SK-N-MC (cell line): Measurements from ENCODE around the gene TIGD3.
A peak's percentile ranks its signal among the peaks of the same experiment; 100 is the strongest.
"Not testable (repeated sequence)": the region's sequence is repeated elsewhere in the genome, so short reads cannot be mapped to it uniquely, and the experiment has no call there.

Experiments
- DNase-seq: peaks from one replicate; pipeline ENCODE4 v3.0.0-alpha.2; 2011; ENCODE audit warnings: low read depth, low spot score
- H3K27ac ChIP-seq: fragments of 200-600 bp; sonication (generic); 2 replicates; pipeline ENCODE4 v1.5.1; 2016; ENCODE audit warnings: mixed run types
- H3K36me3 ChIP-seq: fragments of 200-600 bp; sonication (generic); 2 replicates; pipeline ENCODE4 v1.6.1; 2017; ENCODE audit warnings: antibody characterized with exemption, low read length, mixed read lengths; ENCODE audit not compliant: insufficient read depth
- H3K4me3 ChIP-seq: fragments of 200-600 bp; sonication (generic); 2 replicates; pipeline ENCODE4 v1.5.1; 2016
- H3K9ac ChIP-seq: fragments of 200-600 bp; sonication (generic); 2 replicates; pipeline ENCODE4 v1.8.0; 2017; ENCODE audit warnings: mixed run types, mixed read lengths; ENCODE audit not compliant: insufficient read length
- H3K9me3 ChIP-seq: fragments of 200-600 bp; sonication (generic); 2 replicates; pipeline ENCODE4 v1.6.1; 2017; ENCODE audit warnings: low read depth, mild to moderate bottlenecking, antibody characterized with exemption, low read length, moderate library complexity, mixed read lengths
- EZH2 ChIP-seq: fragments of 200-600 bp; sonication (generic); IDR thresholded peaks from one replicate; pipeline ENCODE4 v1.6.1; 2017; ENCODE audit warnings: antibody characterized with exemption
- FOXP2 ChIP-seq: optimal IDR thresholded peaks from 2 replicates; pipeline ENCODE3; 2011; ENCODE audit warnings: mild to moderate bottlenecking, moderate library complexity; ENCODE audit not compliant: insufficient read depth; ENCODE audit errors: extremely low read length, control extremely low read depth
- POLR2AphosphoS5 ChIP-seq: IDR thresholded peaks from 2 replicates; pipeline ENCODE4 v1.6.1; 2012; ENCODE audit warnings: mild to moderate bottlenecking, low read depth, low read length, borderline replicate concordance

TIGD3 gene

DNA sequence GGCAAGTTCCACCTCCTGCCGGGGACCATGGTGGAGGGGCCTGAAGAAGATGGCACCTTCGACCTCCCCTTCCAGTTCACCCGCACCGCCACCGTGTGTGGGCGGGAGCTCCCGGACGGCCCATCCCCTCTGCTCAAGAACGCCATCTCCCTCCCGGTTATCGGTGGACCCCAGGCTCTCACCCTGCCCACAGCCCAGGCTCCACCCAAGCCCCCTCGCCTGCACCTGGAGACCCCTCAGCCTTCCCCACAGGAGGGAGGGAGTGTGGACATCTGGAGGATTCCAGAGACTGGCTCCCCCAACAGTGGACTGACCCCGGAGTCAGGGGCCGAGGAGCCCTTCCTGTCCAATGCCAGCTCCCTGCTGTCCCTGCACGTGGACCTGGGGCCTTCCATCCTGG, 33.5 kb upstream of the TIGD3 start:
- TF ChIP-seq EZH2, result no peak
- no peak for TF ChIP-seq POLR2AphosphoS5
- TF ChIP-seq FOXP2, result no peak
- Histone ChIP-seq H3K4me3 (no peak overlapping the region), H3K9ac (no peak overlapping the region), H3K36me3 (no peaks in the 10 kb centered on the region), H3K9me3 (no peaks in the 10 kb centered on the region), H3K27ac (no peak overlapping the region)
- no peak for DNase-seq

DNA sequence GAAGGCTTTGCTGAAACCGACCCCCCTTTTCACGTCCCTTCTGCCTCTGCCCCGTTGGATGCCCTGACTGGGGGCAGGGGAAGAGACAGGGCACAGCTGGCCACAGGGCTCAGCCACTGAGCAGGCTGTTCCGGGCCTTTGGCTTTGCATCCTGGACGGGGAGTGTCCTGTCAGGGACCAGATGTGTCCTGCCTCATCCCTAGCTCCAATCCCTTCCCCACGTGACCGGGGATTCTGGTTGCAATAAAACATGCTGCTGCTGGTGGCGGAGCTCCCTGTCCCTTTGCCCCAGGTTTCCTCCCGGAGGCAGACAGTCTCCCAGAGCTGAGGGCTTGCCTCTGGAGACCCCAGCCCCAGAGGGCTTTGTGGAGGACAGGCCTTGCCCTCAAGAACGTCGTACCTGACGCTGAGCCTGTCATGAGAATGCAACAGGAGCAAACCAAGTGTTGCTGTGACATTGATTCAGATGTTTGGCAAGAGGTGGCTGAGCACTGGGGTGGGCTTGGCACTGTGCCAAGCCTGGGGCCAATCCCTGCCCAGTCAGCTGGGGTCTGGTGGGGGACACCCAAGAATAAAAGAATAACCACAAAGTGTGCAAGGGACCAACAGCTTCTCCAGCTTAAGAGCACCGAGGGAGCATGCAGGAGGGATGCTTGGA, 32.6 kb upstream of the TIGD3 start:
- TF ChIP-seq FOXP2 (no peak), EZH2 (no peak), POLR2AphosphoS5 (no peak)
- Histone ChIP-seq H3K9me3 (no peaks in the 10 kb centered on the region), H3K9ac (no peak overlapping the region), H3K4me3 (no peak overlapping the region), H3K36me3 (no peaks in the 10 kb centered on the region), H3K27ac (no peak overlapping the region)
- DNase-seq, result no peak

DNA sequence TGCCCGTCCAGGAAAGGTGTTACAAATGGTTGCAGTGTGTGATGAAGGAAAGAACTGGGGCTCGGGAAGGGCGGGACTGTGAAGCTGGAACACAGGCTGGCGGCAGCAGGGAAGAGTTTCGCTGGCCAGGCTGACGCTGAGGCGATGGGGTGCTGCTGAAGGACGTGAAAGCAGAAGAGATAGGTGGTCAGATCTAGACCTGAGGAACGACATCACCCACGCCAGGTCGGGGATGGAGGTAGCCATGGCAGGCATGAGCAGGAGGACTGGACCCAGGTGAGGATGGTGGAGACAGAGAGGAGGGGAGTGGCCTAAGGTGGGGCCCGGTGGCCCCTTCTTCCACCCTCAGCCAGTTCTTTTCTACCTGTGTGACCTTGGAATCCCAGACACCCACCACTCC, 30.7 kb upstream of the TIGD3 start:
- no peak overlapping the region for H3K27ac ChIP-seq
- H3K36me3 ChIP-seq, result no peaks in the 10 kb centered on the region
- no peak for DNase-seq
- H3K9ac ChIP-seq, result no peak overlapping the region
- H3K9me3 ChIP-seq, result no peaks in the 10 kb centered on the region
- no peak overlapping the region for H3K4me3 ChIP-seq
- no peak for TF ChIP-seq POLR2AphosphoS5
- no peak for TF ChIP-seq FOXP2
- no peak for TF ChIP-seq EZH2

DNA sequence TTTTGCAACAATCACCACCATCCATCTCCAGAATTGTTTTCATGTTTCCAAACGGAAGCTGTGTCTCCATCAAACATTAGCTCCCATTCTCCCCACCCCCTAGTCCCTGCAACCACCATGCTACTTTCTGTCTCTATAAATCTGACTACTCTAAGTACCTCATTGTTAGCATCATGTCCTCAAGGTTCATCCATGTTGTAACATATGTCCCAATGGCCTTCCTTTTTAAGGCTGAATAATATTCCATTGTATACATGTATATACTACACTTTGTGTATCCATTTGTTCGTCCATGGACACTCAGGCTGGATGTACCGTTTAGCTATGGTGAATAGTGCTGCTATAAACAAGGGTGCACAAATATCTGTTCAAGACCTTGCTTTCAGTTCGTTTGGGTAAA, 29.1 kb upstream of the TIGD3 start:
- DNase-seq, result no peak
- Histone ChIP-seq H3K4me3 (no peak overlapping the region), H3K9ac (no peak overlapping the region), H3K36me3 (no peaks in the 10 kb centered on the region), H3K9me3 (no peaks in the 10 kb centered on the region), H3K27ac (no peak overlapping the region)
- TF ChIP-seq EZH2 (no peak), POLR2AphosphoS5 (no peak), FOXP2 (no peak)

DNA sequence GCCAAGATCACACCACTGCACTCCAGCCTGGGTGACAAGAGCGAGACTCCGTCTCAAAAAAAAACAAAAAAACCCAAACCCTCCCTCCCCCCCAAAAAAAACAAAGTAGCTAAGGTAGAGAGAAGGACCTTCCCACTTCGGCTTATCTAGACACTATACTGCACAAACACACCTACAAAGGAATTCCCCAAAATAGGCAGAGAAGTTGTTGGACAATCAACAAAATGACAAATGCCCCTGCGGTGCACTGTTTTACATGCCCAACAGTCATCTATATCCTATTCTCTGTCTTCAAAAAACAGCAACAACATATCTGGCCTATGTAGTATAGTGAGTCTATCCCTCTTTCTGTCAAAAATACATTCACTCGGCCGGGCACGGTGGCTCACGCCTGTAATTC, 27.5 kb upstream of the TIGD3 start:
- no peak for TF ChIP-seq FOXP2
- no peak for TF ChIP-seq EZH2
- TF ChIP-seq POLR2AphosphoS5, result no peak
- Histone ChIP-seq H3K9me3 (no peaks in the 10 kb centered on the region), H3K36me3 (no peaks in the 10 kb centered on the region), H3K27ac (no peak overlapping the region), H3K9ac (no peak overlapping the region), H3K4me3 (no peak overlapping the region)
- DNase-seq, result no peak

- Histone ChIP-seq H3K36me3 (no peaks in the 10 kb centered on the region), H3K27ac (peak overlapping the region; percentile 89), H3K4me3 (peak overlapping the region; percentile 60), H3K9me3 (no peaks in the 10 kb centered on the region), H3K9ac (peak overlapping the region; percentile 80)
- peak; percentile 37 for DNase-seq
- TF ChIP-seq EZH2 (no peak), FOXP2 (no peak), POLR2AphosphoS5 (no peak)
Observed at GRCh38 chr11:65329478-65329877, 25.1 kb upstream of the TIGD3 start.

DNA sequence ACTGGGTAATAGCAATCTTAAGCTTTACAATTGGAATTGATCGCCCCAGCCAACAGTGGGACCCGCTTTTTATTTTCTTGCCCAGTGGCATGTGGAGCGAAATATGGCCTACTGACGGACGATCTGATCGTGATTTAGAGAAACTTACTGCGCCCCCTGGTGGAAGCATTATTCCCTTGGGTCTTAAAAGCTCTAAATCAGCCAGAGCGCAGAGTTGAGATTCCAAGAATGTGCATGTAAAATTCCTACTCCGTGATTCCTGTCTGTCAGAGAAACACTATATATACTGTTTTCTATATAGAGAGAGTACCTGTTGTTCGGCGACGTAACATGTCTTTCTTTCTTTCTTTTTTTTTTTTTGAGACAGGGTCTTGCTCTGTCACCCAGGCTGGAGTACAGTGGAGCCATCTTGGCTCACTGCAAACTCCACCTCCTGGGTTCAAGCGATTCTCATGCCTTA, 24.6 kb upstream of the TIGD3 start:
- Histone ChIP-seq H3K9me3 (no peaks in the 10 kb centered on the region), H3K4me3 (peak overlapping the region; percentile 60), H3K9ac (peak overlapping the region; percentile 80), H3K36me3 (no peaks in the 10 kb centered on the region), H3K27ac (peak overlapping the region; percentile 89)
- no peak for TF ChIP-seq EZH2
- no peak for TF ChIP-seq POLR2AphosphoS5
- TF ChIP-seq FOXP2, result no peak
- DNase-seq, result peak; percentile 95

GRCh38 chr11:65330544-65330943, 24.0 kb upstream of the TIGD3 start:
- no peak overlapping the region for H3K4me3 ChIP-seq
- no peak for TF ChIP-seq POLR2AphosphoS5
- no peak for TF ChIP-seq EZH2
- no peak for TF ChIP-seq FOXP2
- DNase-seq, result no peak
- no peaks in the 10 kb centered on the region for H3K36me3 ChIP-seq
- H3K9ac ChIP-seq, result no peak overlapping the region
- no peaks in the 10 kb centered on the region for H3K9me3 ChIP-seq
- H3K27ac ChIP-seq, result no peak overlapping the region

DNA sequence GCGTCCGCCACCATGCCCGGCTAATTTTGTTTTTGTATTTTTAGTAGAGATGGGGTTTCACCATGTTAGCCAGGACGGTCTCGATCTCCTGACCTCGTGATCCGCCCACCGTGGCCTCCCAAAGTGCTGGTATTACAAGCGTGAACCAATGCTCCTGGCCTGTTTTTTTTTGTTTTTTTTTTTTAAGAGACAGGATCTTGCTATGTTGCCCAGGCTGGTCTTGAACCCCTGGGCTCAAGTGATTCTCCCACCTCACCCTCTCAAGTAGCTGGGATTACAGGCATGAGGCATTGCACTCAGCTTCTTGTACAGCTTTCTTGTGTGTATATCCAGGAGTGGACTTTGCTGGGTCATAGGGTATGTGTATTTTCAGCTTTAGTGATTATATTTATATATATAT, 22.0 kb upstream of the TIGD3 start:
- not testable (repeated sequence) for H3K9me3 ChIP-seq, H3K36me3 ChIP-seq, H3K9ac ChIP-seq, DNase-seq, H3K27ac ChIP-seq, H3K4me3 ChIP-seq
